CD14-positive monocyte (primary cell): ENCODE results near the gene GDPD2. TPM values are rescaled to one million over a fixed set of nuclear protein-coding genes. Genes with fewer than 3 reads are reported as not detected.

Experiments
- DNase-seq, 3 donors: peaks; one replicate each; pipeline ENCODE4 v3.0.0-alpha.2; 2011 to 2022
- H2AFZ ChIP-seq: 2 replicates; pipeline ENCODE4 v1.6.0; 2012; ENCODE audit warnings: mild to moderate bottlenecking, low read depth, low read length, inconsistent platforms; ENCODE audit not compliant: insufficient read depth, poor library complexity, severe bottlenecking
- H3K27ac ChIP-seq, 2 donors: 1 replicate in 1 of 2; 2 replicates in 1 of 2; pipeline ENCODE4 v1.5.1; 2012 to 2013; ENCODE audit warnings: low read length in 2 of 2, control low read depth in 1 of 2, inconsistent platforms in 1 of 2, low read depth in 1 of 2, mild to moderate bottlenecking in 1 of 2
- H3K27me3 ChIP-seq, 2 donors: one replicate each; pipeline versions ENCODE4 v1.6.0 to v1.6.1; 2011 to 2013; ENCODE audit warnings: low read length in 2 of 2; ENCODE audit not compliant: control insufficient read depth in 2 of 2, insufficient read depth in 2 of 2
- H3K36me3 ChIP-seq, 2 donors: replicated peaks in 1 of 2; 1 replicate in 1 of 2; 2 replicates in 1 of 2; pipeline versions ENCODE4 v1.5.1 to v1.6.1; 2012 to 2013; ENCODE audit warnings: low read length in 2 of 2, control low read depth in 1 of 2, inconsistent platforms in 1 of 2, mild to moderate bottlenecking in 1 of 2; ENCODE audit not compliant: insufficient read depth in 2 of 2, control insufficient read depth in 1 of 2
- H3K4me1 ChIP-seq, 2 donors: 1 replicate in 1 of 2; 2 replicates in 1 of 2; pipeline versions ENCODE4 v1.5.1 to v1.6.1; 2012 to 2013; ENCODE audit warnings: low read length in 2 of 2, control low read depth in 1 of 2, inconsistent platforms in 1 of 2, mild to moderate bottlenecking in 1 of 2, moderate library complexity in 1 of 2; ENCODE audit not compliant: insufficient read depth in 2 of 2, control insufficient read depth in 1 of 2
- H3K4me2 ChIP-seq: replicated peaks from 2 replicates; pipeline ENCODE3; 2012; ENCODE audit warnings: low read length, moderate library complexity, mild to moderate bottlenecking; ENCODE audit not compliant: poor library complexity, severe bottlenecking; ENCODE audit errors: extremely low read depth
- H3K4me3 ChIP-seq, 3 experiments: fragments of 200-600 bp in 1 of 3; sonication (generic) in 1 of 3; replicated peaks in 1 of 3; 1 replicate in 2 of 3; 2 replicates in 1 of 3; pipeline ENCODE4 v1.5.1; 2011 to 2013; ENCODE audit warnings: low read length in 3 of 3, mild to moderate bottlenecking in 3 of 3, control low read depth in 2 of 3, low read depth in 2 of 3, inconsistent platforms in 1 of 3, moderate library complexity in 1 of 3
- H3K79me2 ChIP-seq: 2 replicates; pipeline ENCODE4 v1.6.0; 2012; ENCODE audit warnings: mild to moderate bottlenecking, control low read depth, inconsistent platforms, low read length, moderate library complexity; ENCODE audit not compliant: insufficient read depth
- H3K9ac ChIP-seq: 2 replicates; pipeline ENCODE4 v1.6.0; 2017; ENCODE audit warnings: low read length, mild to moderate bottlenecking; ENCODE audit not compliant: insufficient read depth, poor library complexity, severe bottlenecking
- H3K9me3 ChIP-seq, 2 donors: replicated peaks in 1 of 2; 1 replicate in 1 of 2; 2 replicates in 1 of 2; pipeline versions ENCODE4 v1.5.1 to v1.6.1; 2012 to 2013; ENCODE audit warnings: low read length in 2 of 2, control low read depth in 1 of 2; ENCODE audit not compliant: control insufficient read depth in 1 of 2, insufficient read depth in 1 of 2
- H4K20me1 ChIP-seq: 2 replicates; pipeline ENCODE4 v1.6.0; 2012; ENCODE audit warnings: mild to moderate bottlenecking, low read length, control low read depth, moderate library complexity; ENCODE audit not compliant: insufficient read depth
- H3K27ac Mint-ChIP-seq, 7 donors: one replicate each; pipeline ENCODE4 v1.8.0; 2020; ENCODE audit warnings: mild to moderate bottlenecking in 7 of 7, mixed read lengths in 7 of 7, moderate library complexity in 6 of 7, inconsistent platforms in 2 of 7
- H3K27me3 Mint-ChIP-seq, 3 donors: one replicate each; pipeline ENCODE4 v1.8.0; 2021 to 2022; ENCODE audit warnings: low read depth in 3 of 3, mild to moderate bottlenecking in 3 of 3, mixed read lengths in 3 of 3, moderate library complexity in 3 of 3, inconsistent platforms in 1 of 3
- H3K36me3 Mint-ChIP-seq, 2 donors: one replicate each; pipeline ENCODE4 v1.8.0; 2020; ENCODE audit warnings: mixed read lengths in 2 of 2, inconsistent platforms in 1 of 2, mild to moderate bottlenecking in 1 of 2
- H3K4me1 Mint-ChIP-seq: one replicate; pipeline ENCODE4 v1.8.0; 2020; ENCODE audit warnings: mild to moderate bottlenecking, mixed read lengths
- H3K4me3 Mint-ChIP-seq, 2 donors: one replicate each; pipeline ENCODE4 v1.8.0; 2020; ENCODE audit warnings: mild to moderate bottlenecking in 2 of 2, mixed read lengths in 2 of 2, moderate library complexity in 1 of 2
- H3K9me3 Mint-ChIP-seq, 7 donors: one replicate each; pipeline ENCODE4 v1.8.0; 2020 to 2022; ENCODE audit warnings: mixed read lengths in 7 of 7, mild to moderate bottlenecking in 6 of 7, moderate library complexity in 6 of 7, inconsistent platforms in 2 of 7
- WGBS: methylation state at CpG from one replicate; pipeline ENCODE4 v1.1.5; 2013; ENCODE audit warnings: missing lambda C conversion rate; ENCODE audit not compliant: insufficient coverage; 5-methylcytosine and 5-hydroxymethylcytosine counted together
- intact Hi-C, 2 donors: fragments of 100-400 bp; cut with micrococcal nuclease; formaldehyde crosslinking; loops; one replicate each; pipeline versions ENCODE4 v1.15.0 to v1.15.1; 2023
- polyA plus RNA-seq, 3 donors: library from polyadenylated mRNA; depleted of rRNA in 1 of 3; unstranded in 2 of 3; stranded (reverse) in 1 of 3; fragments of 300-500 nt in 2 of 3; fragments of >200 nt in 1 of 3; fragmentation: Illumina TruSeq in 2 of 3; gene quantifications; 1 replicate in 2 of 3; 2 replicates in 1 of 3; pipeline ENCODE4 v1.2.3, GENCODE V29; 2012 to 2021
- TF ChIP-seq, protein P1 (sequence below): fragments of 200-600 bp; IDR thresholded peaks from one replicate; pipeline ENCODE4 v1.8.0; 2022; ENCODE audit warnings: antibody characterized with exemption, mild to moderate bottlenecking

Gene GDPD2
- polyA plus RNA-seq, 3 donors = not detected

DNA sequence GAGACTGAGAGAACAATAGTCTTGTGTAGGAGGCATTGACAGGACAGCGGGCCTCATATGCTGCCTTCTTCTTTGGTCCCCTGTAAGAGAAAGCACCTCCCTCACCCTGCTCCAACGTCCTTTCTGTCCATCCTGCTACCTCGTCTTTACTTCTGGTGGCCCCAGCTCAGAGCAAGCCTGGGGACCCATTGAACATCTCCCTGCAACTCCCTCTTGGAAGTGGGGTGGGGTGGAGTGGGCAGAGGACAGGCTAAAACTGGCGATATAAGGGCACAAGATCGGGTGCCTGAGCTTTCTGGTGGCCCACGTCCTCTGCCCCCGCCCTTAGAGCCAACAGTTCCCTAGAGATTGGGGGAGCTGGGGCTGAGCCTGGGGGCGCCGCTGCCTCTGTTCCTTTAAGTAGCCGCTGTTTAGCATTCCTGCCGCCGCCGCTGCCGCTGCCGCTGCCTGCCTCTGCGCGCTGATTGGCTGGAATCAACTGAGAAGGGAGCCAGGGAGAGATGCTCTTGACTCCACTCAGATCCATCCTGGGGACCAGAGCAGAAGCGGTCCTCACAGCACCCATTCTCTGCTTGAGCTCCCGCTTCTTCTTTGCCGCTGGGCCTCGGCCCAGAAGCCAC is 21.3 kb downstream of the GDPD2 start, which contains the start of gene DLG3:
Gene DLG3, plus strand, starts transcription at position 510 of the 620 bp plus-strand sequence. CDS start 367 bp downstream, outside the sequence.
- H3K36me3 Mint-ChIP-seq = no peaks in the 10 kb centered on the region
- 4% methylated on average over 14 of the region's 21 CpGs for WGBS

DNA sequence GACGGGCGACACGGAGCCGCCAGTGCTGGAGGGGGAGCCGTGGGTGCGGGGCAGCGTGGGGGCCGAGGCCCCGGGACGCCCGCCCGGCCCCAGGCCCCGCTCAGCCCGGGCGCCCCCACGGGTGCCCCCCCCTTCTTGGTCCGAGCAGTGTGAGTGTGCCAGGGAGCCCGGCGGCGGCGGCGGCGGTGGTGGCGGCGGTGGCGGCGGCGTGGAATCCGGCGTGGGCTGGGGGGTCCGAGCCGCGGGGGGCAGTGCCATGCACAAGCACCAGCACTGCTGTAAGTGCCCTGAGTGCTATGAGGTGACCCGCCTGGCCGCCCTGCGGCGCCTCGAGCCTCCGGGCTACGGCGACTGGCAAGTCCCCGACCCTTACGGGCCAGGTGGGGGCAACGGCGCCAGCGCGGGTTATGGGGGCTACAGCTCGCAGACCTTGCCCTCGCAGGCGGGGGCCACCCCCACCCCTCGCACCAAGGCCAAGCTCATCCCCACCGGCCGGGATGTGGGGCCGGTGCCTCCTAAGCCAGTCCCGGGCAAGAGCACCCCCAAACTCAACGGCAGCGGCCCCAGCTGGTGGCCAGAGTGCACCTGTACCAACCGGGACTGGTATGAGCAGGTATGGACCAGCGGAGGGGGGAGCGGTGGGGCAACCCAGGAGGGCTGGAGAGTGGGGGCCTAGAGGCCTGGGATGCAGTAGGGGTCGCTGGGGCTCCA is 22.0 kb downstream of the GDPD2 start:
- no peak for DNase-seq
- Histone ChIP-seq H3K9ac (no peak overlapping the region), H3K9me3 (no peaks in the 10 kb centered on the region), H3K4me2 (no peak overlapping the region), H4K20me1 (no peaks in the 10 kb centered on the region), H3K36me3 (no peaks in the 10 kb centered on the region), H3K79me2 (no peaks in the 10 kb centered on the region), H3K27me3 (peaks cover 11 to 51% of the 10 kb centered on the region in 2 donors), H3K4me3 (no peak overlapping the region), H2AFZ (no peak overlapping the region), H3K27ac (no peak overlapping the region), H3K4me1 (no peaks in the 10 kb centered on the region)
- intact Hi-C loops = no loop called here
- Mint-ChIP-seq H3K27ac (no peak overlapping the region), H3K9me3 (peaks cover 0 to 5% (median 0%) of the 10 kb centered on the region in 7 donors), H3K4me3 (peak overlapping the region in 1 of 2 donors; percentile 21), H3K27me3 (peaks cover 43 to 65% (median 54%) of the 10 kb centered on the region in 3 donors), H3K36me3 (no peaks in the 10 kb centered on the region), H3K4me1 (peaks cover 3% of the 10 kb centered on the region)
- TF ChIP-seq, protein P1, sequence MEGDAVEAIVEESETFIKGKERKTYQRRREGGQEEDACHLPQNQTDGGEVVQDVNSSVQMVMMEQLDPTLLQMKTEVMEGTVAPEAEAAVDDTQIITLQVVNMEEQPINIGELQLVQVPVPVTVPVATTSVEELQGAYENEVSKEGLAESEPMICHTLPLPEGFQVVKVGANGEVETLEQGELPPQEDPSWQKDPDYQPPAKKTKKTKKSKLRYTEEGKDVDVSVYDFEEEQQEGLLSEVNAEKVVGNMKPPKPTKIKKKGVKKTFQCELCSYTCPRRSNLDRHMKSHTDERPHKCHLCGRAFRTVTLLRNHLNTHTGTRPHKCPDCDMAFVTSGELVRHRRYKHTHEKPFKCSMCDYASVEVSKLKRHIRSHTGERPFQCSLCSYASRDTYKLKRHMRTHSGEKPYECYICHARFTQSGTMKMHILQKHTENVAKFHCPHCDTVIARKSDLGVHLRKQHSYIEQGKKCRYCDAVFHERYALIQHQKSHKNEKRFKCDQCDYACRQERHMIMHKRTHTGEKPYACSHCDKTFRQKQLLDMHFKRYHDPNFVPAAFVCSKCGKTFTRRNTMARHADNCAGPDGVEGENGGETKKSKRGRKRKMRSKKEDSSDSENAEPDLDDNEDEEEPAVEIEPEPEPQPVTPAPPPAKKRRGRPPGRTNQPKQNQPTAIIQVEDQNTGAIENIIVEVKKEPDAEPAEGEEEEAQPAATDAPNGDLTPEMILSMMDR = no peak
- WGBS = 7% methylated on average over 24 of the region's 61 CpGs

More for the DNA sequence above, 21.3 kb downstream of the GDPD2 start, which contains the start of gene DLG3:
- Histone ChIP-seq H2AFZ (no peak within 1 kb of the TSS), H3K4me2 (no peak within 1 kb of the TSS), H3K27me3 (peaks cover 11 to 51% of the 10 kb centered on the region in 2 donors), H3K4me3 (no peak within 1 kb of the TSS), H3K4me1 (no peaks in the 10 kb centered on the region), H3K9me3 (no peaks in the 10 kb centered on the region), H3K36me3 (no peaks in the 10 kb centered on the region), H3K9ac (no peak within 1 kb of the TSS), H3K79me2 (no peaks in the 10 kb centered on the region), H3K27ac (no peak within 1 kb of the TSS), H4K20me1 (no peaks in the 10 kb centered on the region)
- Mint-ChIP-seq H3K27me3 (peaks cover 46 to 72% (median 56%) of the 10 kb centered on the region in 3 donors), H3K4me1 (peaks cover 3% of the 10 kb centered on the region), H3K4me3 (peak within 1 kb of the TSS in 1 of 2 donors; percentile 75), H3K27ac (no peak within 1 kb of the TSS), H3K9me3 (peaks cover 0 to 5% (median 0%) of the 10 kb centered on the region in 7 donors)
- TF ChIP-seq, protein P1 = no peak
- no peak for DNase-seq
- intact Hi-C loops = no loop called here
